ENCODE data around the gene HOXC6.
A peak's percentile ranks its signal among the peaks of the same experiment; 100 is the strongest.
"Not testable (repeated sequence)": the region's sequence is repeated elsewhere in the genome, so short reads cannot be mapped to it uniquely, and the experiment has no call there.

The HOXC6 gene

DNA sequence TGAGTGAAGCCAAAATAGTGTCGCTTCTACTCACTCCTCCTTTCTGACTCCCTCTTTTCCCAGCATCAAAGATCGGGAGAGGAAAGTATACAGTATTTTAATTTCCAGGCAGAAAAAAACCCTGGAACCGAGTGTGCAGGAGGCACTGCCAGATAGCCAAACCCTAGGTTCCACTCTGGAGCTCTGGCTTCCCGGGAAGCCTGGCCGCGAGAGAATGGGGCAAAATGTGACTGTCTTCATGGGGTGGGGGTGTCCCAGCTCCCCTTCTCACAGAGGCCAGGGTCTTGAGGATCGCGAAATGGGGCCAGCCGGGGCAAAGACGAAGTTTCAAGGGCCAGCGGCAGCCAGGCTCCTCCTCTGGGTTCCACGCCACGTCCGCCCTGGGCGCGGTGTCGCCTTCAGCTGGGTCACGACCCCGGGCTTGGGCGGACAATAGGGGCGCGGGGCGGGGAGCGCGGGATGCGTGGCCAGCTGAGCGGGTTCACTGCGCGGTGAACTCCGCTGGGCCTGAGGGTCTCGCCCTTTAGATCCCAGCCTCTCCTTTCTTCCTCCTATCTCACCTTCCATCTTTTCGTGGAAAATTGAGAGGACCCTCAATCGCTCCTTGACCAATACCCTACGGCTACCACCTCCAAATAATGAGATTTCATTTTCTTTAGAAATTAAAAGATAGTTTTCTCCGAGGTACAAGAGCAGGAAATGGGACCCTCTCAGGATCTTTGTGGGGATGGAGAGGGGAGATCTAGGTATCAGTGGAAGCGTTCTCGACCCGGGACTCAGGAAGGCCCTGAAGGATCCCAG is 32.1 kb downstream of the HOXC6 start:
- no peak for DNase-seq

DNA sequence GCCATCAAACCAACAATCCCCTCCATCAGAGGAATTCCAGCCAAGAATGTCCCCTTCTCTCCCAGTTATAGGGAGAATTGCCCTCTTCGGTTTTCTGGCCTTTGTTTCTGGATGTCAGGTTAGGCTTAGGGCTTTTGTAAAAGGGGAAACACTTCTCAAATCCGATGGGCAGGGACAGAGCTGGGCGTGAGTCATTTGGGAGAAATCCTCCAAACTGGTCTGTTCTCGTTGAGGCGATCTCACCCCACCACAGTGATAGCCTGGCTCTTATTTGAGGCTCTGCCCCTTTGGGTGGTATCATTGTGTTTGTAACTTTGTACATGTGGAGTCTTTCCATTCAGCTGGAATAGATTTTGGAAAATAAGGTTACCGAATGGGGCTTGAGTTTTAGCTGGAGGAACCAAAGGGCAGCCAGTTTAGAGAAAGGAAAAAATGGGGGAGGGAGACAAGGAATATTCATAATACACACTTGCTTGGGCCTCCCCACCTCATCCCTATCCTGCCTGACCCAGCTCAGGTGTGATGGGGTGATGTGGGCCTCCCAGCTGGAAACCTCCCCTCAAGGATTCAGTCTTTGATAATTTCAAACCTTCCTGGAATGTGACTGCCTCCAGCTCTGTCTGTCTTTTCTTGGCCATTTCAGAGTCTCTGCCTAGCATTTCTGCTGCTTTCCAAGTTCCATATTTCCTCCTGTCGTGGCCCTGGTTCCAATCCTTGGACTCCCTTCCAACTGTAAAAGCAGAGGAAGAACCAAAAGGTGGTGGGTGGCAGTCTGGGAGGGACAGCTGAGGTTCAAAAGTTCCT is 32.9 kb downstream of the HOXC6 start:
- peak; percentile 11 for DNase-seq

DNA sequence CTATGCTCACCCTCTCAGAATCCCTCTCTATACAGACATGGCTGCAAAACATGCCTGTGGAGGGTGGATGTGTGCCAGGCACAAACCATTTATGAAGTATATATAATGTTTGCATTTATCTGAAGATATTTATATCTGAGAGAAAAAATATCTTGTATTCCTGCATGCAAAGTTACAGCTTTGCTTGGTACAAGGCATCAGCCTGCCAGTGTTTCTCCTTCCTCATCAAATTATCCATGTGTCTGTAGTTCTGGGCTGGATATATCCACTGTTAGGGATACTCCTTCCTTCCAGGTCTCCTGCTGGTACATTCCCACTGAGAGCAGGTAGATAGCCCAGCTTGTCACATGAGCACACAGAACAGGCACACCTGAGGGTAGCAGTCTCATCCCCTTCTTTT is 37.4 kb downstream of the HOXC6 start:
- no peak for DNase-seq

DNA sequence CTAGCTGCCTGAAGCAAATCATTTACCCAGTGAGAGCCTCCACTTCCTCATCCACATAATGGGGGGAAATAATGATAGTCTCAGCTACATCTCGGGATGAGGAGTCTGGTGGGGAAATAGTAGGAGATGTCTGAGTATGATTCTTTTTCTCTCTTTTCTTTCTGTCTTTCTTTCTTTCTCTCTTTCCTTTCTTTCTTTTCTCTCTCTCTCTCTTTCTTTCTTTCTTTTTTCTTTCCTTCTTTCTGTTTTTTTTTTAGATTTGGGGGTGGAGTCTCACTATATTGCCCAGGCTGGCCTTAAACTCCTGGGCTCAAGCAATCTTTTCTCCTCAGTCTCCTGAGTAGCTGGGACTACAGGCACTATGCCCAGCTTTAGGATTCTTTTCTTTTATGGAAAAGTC is 38.2 kb downstream of the HOXC6 start:
- no peak for DNase-seq

DNA sequence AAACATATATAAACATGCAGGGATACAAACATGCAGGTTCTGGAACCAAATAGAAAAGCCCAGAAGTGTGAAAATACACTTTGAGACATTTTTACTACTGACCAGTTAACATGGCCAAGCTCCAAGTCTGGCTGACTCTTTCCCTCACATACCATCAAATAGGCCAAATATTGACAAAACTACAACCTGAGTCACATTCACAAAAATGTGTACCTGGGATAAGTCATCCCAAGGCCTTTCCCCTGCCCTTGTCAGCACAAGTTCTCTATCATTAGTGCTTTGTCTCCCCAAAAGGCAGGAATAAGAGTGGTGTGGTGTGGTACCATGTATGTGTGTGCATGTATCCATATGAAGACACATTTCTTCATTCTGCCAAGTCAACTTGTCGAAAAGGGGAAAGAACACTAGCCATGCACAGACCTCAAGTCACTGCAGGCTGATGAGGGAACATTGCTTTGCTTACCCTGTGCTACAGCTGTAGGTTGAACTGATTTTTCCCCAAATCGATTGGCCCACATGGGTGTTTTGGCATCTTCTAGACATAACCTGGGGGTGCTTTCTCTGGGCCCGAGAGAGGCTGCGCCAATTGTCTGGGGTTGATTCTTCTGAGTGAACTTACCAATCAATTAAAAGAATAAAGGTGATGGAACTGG is 40.3 kb downstream of the HOXC6 start:
- DNase-seq: no peak

DNA sequence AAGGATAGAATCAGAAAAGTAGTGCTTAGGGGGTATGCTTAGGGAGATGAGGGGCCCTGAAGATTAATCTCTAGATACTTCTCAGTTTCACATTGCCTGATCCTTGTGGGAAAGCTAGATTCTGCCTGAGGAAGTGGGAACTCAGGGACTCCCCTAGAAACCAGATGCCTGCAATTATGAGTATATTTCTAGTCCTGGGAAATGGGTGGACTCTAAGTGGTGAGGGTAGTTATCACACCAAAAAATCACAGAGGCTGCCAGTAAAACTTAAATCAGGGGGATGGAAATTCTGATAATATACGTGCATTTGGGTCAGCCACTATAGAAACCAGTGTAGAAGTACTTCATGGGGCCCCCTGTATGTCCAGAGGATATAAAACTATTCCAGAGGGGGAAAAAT is 43.7 kb downstream of the HOXC6 start:
- no peak for DNase-seq

DNA sequence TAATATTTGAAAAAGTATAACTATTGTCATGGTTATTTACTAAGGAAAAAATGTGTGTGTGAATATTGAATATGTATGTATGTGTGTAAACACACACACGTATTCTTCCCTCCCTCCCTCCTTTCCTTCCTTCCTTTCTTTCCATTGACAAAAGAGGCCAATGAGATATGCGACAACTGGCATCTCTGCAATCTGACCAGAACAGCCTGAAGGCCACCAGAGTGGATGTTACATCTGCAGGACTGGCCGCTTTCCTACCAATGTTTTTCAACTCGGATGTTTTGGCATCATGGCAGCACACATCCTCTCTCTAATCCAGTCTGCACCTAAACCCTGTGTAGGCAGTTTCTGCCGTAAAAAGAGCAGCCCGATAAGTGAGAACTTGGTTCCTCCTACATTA is 46.1 kb downstream of the HOXC6 start:
- DNase-seq: no peak

DNA sequence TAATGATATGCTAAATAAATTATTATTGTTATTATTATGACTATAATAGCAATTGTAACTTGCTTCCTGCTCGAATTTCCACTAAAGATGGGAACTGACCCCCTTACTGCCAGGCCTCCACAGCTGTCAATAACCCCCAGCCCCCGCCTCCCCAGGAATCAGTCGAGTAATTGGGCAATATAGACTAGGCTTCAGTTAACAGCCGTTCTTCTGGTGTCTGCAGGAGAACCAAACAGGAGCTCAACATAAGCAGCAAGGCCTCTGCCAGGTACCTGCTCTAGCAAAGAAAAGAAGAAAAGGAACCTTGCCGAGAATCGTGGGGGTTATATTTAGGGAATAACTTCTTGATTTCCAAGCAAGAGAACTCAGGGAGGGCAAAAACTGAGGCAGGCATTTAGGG is 47.2 kb downstream of the HOXC6 start:
- DNase-seq: no peak

DNA sequence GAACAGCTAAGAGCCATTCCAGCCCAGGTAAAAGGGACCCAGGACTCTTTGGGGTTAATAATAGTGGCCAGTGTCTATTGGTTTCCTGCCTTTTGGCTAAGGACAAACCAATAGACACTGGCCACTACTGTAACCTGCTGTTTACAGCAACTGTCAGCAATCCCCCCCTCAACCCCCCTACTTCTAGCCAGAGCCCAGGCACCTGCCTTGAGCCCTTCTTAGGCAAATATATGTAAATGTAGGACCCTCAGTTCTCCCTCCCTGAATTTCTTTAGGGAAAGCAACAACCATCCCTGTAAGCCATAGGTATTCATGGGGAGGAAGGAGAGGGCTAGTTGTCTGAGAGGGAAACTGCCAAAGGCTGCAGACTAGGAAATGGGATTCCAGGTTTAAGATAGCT is 47.7 kb downstream of the HOXC6 start:
- no peak for DNase-seq

DNA sequence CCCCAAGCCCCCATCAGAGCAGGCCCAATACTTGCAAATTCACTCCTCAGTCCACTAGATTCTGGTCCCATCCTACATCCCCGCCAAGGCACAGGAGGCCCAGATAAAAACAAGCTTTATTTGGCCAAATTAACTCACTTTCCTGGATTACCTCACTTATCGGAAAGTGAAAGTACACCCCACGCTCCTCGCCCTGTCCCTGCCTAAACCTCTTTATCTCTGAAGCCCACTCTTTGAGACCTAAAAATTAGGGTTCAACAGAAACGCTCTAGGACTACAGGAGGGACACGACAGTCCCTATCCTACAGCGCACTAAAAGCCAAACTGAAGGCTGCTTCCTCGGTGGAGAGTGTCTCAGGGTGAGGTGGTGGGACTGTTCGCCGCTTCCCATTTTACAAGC is 49.6 kb downstream of the HOXC6 start:
- DNase-seq: not testable (repeated sequence)

DNA sequence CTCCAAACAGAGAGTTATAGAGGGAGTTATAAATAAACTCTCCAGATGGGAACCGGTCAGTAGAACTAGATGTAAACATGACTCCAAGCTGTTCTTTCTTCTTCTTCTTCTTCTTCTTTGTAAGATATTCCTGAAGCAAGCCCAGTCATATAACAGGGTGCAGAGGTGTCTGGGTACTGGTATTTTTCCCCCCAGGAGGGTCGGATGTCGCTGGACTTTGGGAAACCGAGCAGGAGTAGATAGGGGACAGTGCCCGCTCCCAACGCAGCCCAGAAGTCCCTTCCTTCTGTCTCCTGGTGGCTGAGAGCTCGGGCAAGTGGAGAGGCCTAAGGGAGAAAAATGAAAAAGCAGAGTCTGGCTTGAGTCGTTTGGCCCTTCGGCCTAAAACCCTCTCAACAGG is 50.9 kb downstream of the HOXC6 start:
- DNase-seq: not testable (repeated sequence)

Data from EL (cell line).